DOHH2 (cell line): ENCODE data around the gene MBD3.

ENCODE experiments used
- CTCF ChIP-seq: fragments of 200-600 bp; sonication (generic); IDR thresholded peaks from one replicate; pipeline ENCODE4 v1.5.1; 2014; ENCODE audit warnings: antibody characterized with exemption, mild to moderate bottlenecking, low read depth, low read length; ENCODE audit not compliant: poor library complexity, severe bottlenecking
- EZH2phosphoT487 ChIP-seq: fragments of 200-600 bp; sonication (generic); IDR thresholded peaks from 2 replicates; pipeline ENCODE4 v1.6.1; 2017; ENCODE audit warnings: borderline replicate concordance, mild to moderate bottlenecking, antibody characterized with exemption, low read length, moderate library complexity, mixed read lengths

DNA sequence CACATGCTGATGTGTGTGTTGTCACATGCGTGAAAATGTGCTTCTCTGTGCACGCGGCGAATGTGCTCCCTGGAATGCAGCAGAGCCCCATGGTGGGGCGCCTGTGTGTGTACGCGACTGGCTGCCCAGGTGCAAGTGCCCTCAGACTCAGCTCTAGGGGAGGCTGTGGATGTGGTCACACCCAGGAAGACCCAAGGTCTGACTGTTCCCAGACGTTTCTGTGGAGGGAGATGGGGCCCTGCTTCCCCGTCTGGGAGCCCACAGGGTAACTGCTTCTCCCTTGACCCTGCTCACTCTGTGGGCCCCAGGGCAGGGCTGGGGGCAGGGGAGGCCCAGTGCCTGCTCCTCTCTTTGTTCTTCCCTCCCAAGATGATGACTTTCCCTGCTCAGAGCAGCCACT lies 20.5 kb upstream of the MBD3 start:
- TF ChIP-seq CTCF (no peak), EZH2phosphoT487 (no peak)
